Mammary epithelial cell (primary cell): ENCODE measurements around the gene PKDCC.

ENCODE experiments used
- EZH2 ChIP-seq: IDR thresholded peaks from 2 replicates; pipeline ENCODE4 v1.6.1; 2012; ENCODE audit warnings: low read length, inconsistent platforms, borderline replicate concordance
- TF ChIP-seq, protein P1 (sequence below), 2 donors: IDR thresholded peaks in 1 of 2; conservative IDR thresholded peaks in 1 of 2; 2 replicates each; pipeline ENCODE4 v1.5.1; 2011 to 2012; ENCODE audit warnings: inconsistent platforms in 2 of 2, low read length in 2 of 2, mild to moderate bottlenecking in 2 of 2, control low read depth in 1 of 2, low read depth in 1 of 2; ENCODE audit not compliant: insufficient read depth in 1 of 2; ENCODE audit errors: extremely low read depth in 1 of 2

DNA sequence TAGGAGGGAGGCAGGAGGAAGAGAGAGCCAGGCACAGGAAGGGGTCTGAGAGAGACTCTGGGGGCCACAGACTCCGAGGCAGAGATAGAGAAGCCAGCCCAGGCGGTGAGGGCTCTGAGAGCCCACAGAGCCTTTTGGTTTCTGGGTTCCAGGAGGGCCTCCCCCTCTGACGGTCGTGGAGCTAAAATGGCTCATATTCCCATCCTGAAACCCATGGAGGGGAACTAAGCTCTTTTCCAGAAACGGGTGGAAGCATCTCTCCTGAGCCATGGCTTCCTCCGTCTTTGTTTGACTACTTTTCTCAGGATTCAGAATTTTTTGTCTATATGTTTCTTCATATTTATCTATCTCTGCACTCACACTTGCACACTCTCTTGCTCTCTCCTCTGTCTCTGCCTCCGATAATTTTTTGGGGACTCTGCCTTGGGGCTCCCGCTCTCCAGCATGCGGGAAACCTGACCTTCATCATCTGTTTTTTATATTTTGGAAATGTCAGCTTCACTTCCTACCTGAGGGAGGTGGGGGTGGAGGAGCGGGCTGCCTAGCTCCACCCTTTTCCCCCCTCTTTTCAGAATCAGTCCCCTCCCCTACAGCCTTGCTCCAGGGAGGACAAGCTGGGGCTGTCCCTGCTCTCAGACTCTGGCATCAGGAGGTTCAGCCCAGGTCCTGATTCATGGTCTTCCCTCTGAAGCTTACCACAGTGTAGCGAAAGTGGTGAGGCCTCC, 5.0 kb upstream of the PKDCC start:
- no peak for TF ChIP-seq EZH2
- TF ChIP-seq, protein P1, sequence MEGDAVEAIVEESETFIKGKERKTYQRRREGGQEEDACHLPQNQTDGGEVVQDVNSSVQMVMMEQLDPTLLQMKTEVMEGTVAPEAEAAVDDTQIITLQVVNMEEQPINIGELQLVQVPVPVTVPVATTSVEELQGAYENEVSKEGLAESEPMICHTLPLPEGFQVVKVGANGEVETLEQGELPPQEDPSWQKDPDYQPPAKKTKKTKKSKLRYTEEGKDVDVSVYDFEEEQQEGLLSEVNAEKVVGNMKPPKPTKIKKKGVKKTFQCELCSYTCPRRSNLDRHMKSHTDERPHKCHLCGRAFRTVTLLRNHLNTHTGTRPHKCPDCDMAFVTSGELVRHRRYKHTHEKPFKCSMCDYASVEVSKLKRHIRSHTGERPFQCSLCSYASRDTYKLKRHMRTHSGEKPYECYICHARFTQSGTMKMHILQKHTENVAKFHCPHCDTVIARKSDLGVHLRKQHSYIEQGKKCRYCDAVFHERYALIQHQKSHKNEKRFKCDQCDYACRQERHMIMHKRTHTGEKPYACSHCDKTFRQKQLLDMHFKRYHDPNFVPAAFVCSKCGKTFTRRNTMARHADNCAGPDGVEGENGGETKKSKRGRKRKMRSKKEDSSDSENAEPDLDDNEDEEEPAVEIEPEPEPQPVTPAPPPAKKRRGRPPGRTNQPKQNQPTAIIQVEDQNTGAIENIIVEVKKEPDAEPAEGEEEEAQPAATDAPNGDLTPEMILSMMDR (conservative IDR thresholded peaks at IDR 0.05 in 1 of 2, IDR thresholded peaks at IDR 0.05 in 1 of 2; ENCODE audit: extremely low read depth in 1 of 2, insufficient read depth in 1 of 2, low read depth in 1 of 2, low read length in 2 of 2), result no peak
